Fibroblast of skin of abdomen (primary cell): ENCODE data around the gene EEFSEC.

Experiments used
- DNase-seq: peaks from one replicate; pipeline ENCODE4 v3.0.0-alpha.2; 2013

The EEFSEC gene

DNA sequence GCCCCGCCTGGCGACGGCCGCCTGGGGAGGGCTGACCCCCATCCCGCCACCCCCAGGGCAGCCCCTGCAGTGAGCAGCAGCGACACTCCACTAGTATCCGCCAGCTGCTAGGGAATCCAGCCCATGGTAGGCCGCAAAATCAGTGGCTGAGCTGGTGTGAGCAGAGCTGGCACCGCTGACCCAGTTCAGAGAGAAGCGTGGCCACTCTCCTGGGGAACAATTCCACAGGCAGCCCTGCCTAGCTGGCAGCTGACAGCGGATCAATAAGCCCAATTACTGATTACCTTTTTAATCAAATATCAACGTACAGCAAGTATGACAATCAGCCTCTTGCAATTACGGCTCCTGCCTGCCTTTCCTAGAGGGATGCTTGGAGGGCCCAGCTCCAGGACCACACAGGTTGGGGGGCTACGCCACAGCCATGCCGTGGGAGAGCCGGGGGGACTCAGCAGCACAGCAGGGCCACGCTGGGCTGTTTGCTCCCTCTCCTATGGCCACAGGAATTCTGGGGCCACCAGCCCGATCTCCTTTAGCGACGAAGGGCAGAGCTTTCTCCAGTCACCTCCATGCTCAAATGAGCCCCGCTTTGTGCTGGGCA, 299.5 kb downstream of the EEFSEC start:
- no peak for DNase-seq

DNA sequence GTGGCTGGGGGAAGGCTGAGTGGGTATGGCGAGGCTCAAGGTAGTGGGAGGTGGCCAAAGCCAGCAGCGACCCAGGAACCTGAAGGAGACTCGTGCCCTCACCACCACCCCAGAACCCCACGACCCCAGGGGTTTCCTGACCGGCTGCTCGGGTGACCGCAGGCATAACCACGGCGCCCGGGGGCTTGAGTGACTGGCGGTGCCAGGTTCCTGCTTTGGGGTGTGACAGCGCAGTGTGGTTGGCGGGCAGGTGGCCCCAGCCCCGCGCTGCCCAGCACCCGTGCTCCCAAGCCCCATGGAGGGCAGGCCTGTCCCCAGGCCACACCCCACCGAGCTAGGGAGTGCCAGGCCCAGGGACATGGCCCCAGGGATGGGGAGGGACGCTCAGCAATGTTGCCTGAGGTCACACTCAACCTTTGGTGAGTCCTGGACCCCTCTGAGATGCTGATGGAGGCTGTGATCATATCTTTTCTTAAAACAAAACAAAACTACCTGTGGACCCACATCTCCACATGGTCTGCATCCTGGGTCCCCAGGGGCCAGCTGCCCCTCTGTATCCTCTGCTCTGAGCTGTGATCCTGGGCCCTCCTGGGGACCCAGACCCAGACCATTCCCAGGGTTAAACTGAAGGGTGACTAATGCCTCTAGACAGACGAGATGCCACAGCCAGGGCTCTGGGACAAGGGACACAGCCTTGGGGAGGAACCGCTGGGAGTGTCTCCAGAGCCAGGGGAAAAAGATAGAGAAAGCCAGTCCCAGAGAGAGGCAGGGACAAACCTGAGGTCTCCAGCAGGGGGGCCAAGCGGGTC, 300.4 kb downstream of the EEFSEC start:
- no peak for DNase-seq

DNA sequence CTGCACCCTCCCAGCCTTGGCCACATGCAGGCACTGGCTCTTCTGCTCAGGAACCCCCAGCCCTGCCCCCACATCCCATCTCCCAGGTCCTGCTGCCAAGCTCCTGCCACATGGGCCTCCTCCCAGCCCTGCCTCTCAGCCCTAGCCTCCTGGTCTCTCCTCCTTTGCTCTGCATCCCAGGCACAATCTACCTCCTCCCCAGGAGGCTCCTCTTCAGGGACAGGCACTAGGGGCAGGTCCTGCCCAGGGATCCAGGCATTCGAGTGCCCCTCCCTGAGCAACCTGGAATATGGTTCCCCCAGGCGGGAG, 301.0 kb downstream of the EEFSEC start:
- DNase-seq: no peak

DNA sequence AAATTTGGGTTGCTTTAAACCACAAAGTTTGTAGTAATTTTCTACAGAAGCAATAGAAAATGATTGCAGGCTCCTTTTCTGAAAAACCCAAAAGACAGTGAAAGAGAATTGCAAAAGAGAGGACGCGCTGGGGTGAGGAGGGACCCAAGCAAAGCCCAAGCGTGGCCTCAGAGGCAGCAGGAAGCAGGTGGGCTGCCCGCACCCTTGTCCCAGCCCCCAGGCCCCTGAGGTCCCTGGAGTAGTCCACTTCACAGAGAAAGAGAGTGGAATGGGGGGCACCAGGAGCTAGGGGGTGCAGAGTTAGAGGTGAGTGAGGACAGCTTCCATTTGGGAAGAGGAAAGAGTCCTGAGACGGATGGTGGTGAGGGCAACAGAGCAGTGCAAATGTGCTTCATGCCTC, 301.8 kb downstream of the EEFSEC start:
- no peak for DNase-seq

DNA sequence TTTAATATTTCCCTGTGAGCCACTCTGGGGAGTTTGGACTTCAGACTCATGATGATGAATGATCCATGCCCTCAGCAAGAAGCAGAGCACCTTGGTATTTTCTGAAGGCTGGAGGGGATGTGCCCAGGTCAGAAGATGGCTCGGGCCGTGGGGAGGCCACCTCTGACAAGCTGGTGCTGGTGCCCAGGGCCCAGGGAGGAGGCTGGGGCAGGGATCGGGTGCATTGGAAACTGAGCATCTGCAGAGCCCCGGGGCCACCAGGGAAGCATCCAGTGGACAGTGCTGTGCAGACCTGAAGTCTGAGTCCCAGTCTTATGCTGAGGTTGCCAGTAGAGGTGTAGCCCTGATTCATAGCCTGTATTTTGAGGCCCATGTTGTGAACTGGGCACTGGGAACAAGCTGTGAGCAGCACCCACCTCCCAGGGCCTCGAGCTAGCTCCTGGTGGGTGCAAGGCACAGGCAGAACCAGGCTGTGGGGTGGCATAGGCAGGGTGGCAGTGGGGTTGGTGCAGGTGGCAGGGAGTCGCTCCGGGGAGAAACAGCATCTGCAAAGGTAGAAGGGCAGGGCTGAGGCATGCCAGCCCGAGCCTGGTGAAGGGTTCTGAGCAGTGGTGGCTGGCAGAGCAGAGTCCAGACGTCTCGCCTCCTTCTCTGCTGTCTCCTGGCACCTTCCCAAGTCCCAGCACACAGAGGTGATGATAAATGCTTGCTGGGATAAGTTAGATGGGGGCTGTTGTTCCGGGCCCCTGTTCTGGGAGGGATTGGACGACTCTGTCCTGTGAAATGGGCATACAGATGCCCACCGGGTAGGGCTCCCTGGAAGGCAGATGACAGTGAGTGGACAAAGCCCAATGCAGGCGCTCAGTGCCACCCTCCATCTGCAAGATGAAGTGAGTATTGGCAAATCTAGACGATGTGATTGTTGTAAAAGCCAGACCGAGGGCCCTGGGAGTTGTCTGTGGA, 302.8 kb downstream of the EEFSEC start:
- DNase-seq: no peak

DNA sequence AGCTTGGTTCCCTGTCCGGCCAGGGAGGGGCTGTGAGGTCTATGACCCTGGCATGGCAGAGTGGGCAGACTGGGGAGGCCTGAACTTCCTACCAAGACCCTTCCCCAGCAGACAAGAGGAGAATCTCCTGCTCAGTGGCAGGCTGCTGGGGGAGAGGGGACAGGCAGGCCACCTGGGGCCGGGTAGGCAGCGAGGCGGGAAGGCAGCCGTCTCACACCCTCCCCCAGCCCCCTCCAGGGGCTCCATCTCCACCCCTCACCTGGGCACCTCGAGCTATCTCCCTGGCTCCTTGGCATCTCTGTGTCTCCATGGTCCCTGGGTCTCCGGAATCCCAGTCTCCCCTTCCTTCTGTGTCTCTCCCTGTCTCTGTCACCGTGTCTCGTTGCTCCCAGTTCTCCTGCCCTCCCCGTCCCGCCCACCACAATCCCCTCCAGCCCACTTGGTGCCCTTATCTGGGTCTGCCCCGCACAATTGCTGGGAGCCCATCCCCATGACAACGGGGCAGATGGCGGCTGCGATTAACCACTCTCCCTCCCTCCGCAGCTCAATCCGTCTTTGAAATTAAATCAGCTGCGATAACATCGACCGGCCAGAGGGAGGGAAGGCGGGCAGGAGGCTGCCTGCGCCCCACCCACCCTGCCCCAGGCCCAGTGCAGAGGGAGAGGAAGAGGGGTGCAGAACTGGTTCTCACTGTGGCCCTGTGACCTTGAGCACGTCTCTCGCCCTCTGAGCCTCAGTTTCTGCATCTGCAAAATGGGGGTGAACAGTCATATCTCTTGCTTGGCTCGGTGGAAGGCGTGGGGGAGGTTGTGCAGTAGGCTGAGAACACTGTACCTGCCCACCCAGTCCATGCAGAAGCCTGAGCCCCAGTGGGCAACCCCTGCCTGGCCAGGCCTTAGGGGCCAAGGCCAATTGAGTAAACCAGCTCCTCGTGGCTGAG, 303.8 kb downstream of the EEFSEC start:
- no peak for DNase-seq

DNA sequence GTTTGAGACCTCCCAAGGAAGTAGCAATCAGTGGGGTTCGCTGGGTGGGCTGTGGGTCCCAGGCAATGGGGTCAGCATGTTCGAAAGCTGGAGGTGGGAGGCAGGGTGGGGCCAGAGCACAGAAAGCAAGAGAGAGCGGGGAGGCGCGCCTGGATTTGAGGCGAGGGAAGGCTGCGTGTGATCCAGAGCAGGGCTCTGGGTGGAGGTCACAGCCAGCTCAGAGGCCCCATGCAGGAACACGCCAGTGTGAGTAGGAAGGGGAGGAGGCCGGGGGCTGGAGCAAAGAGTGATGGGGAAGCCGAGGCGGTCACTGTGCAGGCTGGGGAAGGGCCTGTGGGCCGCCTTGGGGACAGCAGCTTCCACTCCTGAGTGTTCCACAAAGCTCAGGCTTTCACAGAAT, 304.7 kb downstream of the EEFSEC start:
- no peak for DNase-seq
